ENCODE results near the gene ARID3B. TPM values are rescaled to one million over a fixed set of nuclear protein-coding genes. Genes with fewer than 3 reads are reported as not detected.

The ARID3B gene
- total and polyA plus RNA-seq, 2 of the 4 experiments (the other 2 are of a cell fraction) = 2.5 to 5.0 TPM

DNA sequence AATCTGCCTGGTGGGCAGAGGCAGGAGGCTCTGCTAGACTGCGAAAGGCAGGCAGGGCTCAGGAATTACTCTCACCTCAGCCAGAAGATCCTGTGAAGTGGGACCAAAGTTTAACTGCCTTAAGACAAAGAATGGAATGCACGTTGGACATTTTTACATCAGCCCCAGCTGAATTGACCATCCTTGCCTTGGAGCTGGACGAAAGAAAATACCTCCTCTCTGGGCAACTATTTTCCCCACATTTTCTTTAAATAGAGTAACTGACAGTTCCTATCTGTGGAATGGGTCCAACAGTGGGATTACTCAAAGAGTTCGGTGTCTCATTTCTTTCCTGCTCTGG lies 28.7 kb downstream of the ARID3B start:
- H2BK20ac ChIP-seq (ENCODE audit: low read depth, low read length) = no peak overlapping the region
- H3K4ac ChIP-seq (ENCODE audit: low read depth, low read length) = no peak overlapping the region
- TF ChIP-seq, protein P1, sequence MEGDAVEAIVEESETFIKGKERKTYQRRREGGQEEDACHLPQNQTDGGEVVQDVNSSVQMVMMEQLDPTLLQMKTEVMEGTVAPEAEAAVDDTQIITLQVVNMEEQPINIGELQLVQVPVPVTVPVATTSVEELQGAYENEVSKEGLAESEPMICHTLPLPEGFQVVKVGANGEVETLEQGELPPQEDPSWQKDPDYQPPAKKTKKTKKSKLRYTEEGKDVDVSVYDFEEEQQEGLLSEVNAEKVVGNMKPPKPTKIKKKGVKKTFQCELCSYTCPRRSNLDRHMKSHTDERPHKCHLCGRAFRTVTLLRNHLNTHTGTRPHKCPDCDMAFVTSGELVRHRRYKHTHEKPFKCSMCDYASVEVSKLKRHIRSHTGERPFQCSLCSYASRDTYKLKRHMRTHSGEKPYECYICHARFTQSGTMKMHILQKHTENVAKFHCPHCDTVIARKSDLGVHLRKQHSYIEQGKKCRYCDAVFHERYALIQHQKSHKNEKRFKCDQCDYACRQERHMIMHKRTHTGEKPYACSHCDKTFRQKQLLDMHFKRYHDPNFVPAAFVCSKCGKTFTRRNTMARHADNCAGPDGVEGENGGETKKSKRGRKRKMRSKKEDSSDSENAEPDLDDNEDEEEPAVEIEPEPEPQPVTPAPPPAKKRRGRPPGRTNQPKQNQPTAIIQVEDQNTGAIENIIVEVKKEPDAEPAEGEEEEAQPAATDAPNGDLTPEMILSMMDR (conservative IDR thresholded peaks at IDR 0.05; ENCODE audit: low read depth, low read length) = no peak
- no peak for TF ChIP-seq RAD21 (IDR thresholded peaks at IDR 0.05; ENCODE audit: low read length)
- TF ChIP-seq RCOR1 (IDR thresholded peaks at IDR 0.05; ENCODE audit: insufficient replicate concordance, low read length) = no peak
- TF ChIP-seq MXI1 (IDR thresholded peaks at IDR 0.05; ENCODE audit: borderline replicate concordance, low read depth, low read length) = no peak
- TF ChIP-seq FOS (IDR thresholded peaks at IDR 0.05; ENCODE audit: low read depth, low read length) = no peak
- no peak for TF ChIP-seq POLR2A (IDR thresholded peaks at IDR 0.05; ENCODE audit: low read depth, low read length)
- no peak overlapping the region for H4K91ac ChIP-seq (ENCODE audit: insufficient read depth, low read depth, low read length)
- H2AK5ac ChIP-seq (ENCODE audit: low read depth, low read length) = peak overlapping the region; percentile 12; the same call in 1 of the 2 replicates
- no peak overlapping the region for H3K56ac ChIP-seq (ENCODE audit: extremely low read depth, insufficient read depth, low read length)
- H3K23ac ChIP-seq (ENCODE audit: low read depth, low read length) = no peak overlapping the region
- DNase-seq (no peak), ATAC-seq (ENCODE audit: low read depth) (no peak)
- H3K9me3 ChIP-seq (ENCODE audit: control insufficient read depth, insufficient read depth, low read length) = no peaks in the 10 kb centered on the region
- H3K36me3 ChIP-seq (ENCODE audit: control insufficient read depth, insufficient read depth, low read length) = peaks cover 10% of the 10 kb centered on the region
- H3K4me2 ChIP-seq (ENCODE audit: low read depth, low read length) = no peak overlapping the region
- H3K79me1 ChIP-seq (ENCODE audit: low read depth in 1 of 2, low read length in 2 of 2) = peaks cover 45 to 55% of the 10 kb centered on the region in 2 experiments
- no peak overlapping the region for H3K27ac ChIP-seq (ENCODE audit: insufficient read depth, low read length)
- no peak overlapping the region for H2BK5ac ChIP-seq (ENCODE audit: low read depth, low read length, poor library complexity, severe bottlenecking)
- in situ Hi-C loops (cut with MboI; ENCODE audit: low sequenced_read_pairs) (no loop called here), dilution Hi-C loops (cut with HindIII; ENCODE audit: low sequenced_read_pairs, unreplicated experiment) (no loop called here), intact Hi-C loops (cut with micrococcal nuclease) (no loop called here)
- H3K9me1 ChIP-seq (ENCODE audit: insufficient read depth, low read length) = peaks cover 4% of the 10 kb centered on the region
- no peak overlapping the region for H2AK9ac ChIP-seq (replicated peaks; ENCODE audit: low read depth, low read length, poor library complexity)
- H3K27me3 ChIP-seq (ENCODE audit: control insufficient read depth, insufficient read depth, low read length) = no peaks in the 10 kb centered on the region
- H4K5ac ChIP-seq (ENCODE audit: low read depth, low read length) = no peak overlapping the region
- H4K8ac ChIP-seq (ENCODE audit: low read depth in 2 of 2, low read length in 2 of 2) = no peak overlapping the region
- H3K4me3 ChIP-seq (ENCODE audit: insufficient read depth, low read depth, low read length) = no peak overlapping the region
- ChIA-PET POLR2A (ENCODE audit: unreplicated experiment) (no interaction called here), CTCF (no interaction called here)
- no peak overlapping the region for H2AFZ ChIP-seq (replicated peaks; ENCODE audit: low read length, poor library complexity)
- H3K14ac ChIP-seq (replicated peaks; ENCODE audit: low read depth, low read length) = no peak overlapping the region
- no peak overlapping the region for H3K9ac ChIP-seq (ENCODE audit: low read depth, low read length)
- no TSS peak for BruUV-seq (replicated peaks)
- no peak overlapping the region for H2BK15ac ChIP-seq (ENCODE audit: low read depth, low read length)
- H3K4me1 ChIP-seq (ENCODE audit: control insufficient read depth, insufficient read depth, low read length) = peaks cover 5% of the 10 kb centered on the region
- H4K20me1 ChIP-seq (ENCODE audit: insufficient read depth, low read length) = peaks cover 25% of the 10 kb centered on the region
- no peak overlapping the region for H3K18ac ChIP-seq (ENCODE audit: low read depth, low read length)
- WGBS, 2 experiments (ENCODE audit: extremely low coverage in 2 of 2, insufficient read length in 1 of 2) = 86% methylated on average over 1 of the region's 4 CpGs; no CpG with 5 or more reads in 1 of the 2 experiments
- no peak overlapping the region for H2BK120ac ChIP-seq (ENCODE audit: low read depth, low read length)

All from IMR-90 (cell line).